DOHH2 (cell line): ENCODE data around the gene HORMAD2.

Experiments used
- EZH2phosphoT487 ChIP-seq: fragments of 200-600 bp; sonication (generic); IDR thresholded peaks from 2 replicates; pipeline ENCODE4 v1.6.1; 2017; ENCODE audit warnings: borderline replicate concordance, mild to moderate bottlenecking, antibody characterized with exemption, low read length, moderate library complexity, mixed read lengths
- TF ChIP-seq, protein P1 (sequence below): fragments of 200-600 bp; sonication (generic); IDR thresholded peaks from one replicate; pipeline ENCODE4 v1.5.1; 2014; ENCODE audit warnings: antibody characterized with exemption, mild to moderate bottlenecking, low read depth, low read length; ENCODE audit not compliant: poor library complexity, severe bottlenecking

DNA sequence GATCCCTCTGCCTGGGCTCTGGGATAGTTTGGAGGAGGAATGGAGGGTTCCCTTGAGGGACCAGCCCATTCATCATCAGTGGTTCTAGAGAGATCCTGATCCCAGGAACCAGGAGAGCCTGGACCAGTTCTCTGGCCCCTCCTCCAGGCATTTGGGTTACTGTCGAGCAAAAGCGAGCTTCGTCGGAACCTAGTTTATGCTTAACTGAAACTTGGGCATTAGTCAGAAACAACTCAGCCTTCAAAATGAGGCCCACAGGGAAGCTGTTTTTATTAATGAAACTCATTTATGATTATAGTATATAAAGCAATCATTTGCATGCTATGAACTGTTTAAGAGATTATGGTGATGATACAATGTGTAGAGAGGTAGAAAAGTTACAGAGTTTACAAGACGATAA is 104.9 kb downstream of the HORMAD2 start:
- TF ChIP-seq, protein P1, sequence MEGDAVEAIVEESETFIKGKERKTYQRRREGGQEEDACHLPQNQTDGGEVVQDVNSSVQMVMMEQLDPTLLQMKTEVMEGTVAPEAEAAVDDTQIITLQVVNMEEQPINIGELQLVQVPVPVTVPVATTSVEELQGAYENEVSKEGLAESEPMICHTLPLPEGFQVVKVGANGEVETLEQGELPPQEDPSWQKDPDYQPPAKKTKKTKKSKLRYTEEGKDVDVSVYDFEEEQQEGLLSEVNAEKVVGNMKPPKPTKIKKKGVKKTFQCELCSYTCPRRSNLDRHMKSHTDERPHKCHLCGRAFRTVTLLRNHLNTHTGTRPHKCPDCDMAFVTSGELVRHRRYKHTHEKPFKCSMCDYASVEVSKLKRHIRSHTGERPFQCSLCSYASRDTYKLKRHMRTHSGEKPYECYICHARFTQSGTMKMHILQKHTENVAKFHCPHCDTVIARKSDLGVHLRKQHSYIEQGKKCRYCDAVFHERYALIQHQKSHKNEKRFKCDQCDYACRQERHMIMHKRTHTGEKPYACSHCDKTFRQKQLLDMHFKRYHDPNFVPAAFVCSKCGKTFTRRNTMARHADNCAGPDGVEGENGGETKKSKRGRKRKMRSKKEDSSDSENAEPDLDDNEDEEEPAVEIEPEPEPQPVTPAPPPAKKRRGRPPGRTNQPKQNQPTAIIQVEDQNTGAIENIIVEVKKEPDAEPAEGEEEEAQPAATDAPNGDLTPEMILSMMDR: no peak
- no peak for TF ChIP-seq EZH2phosphoT487
